GM23338 (cell line): ENCODE results near the gene SCNN1A. TPM values are rescaled to one million over a fixed set of nuclear protein-coding genes. Genes with fewer than 3 reads are reported as not detected.

Experiments
- ATAC-seq: fragments of 200-7000 bp; cut with Tn5 transposase; 3 replicates; pipeline ENCODE4 v1.9.1; 2020
- DNase-seq: peaks from one replicate; pipeline ENCODE4 v3.0.0-alpha.2; 2015; ENCODE audit warnings: low spot score
- H2AFZ ChIP-seq: fragments of 200-600 bp; sonication (generic); 2 replicates; pipeline ENCODE4 v1.8.0; 2016; ENCODE audit warnings: antibody characterized with exemption, mild to moderate bottlenecking, moderate library complexity
- H3F3A ChIP-seq: fragments of 200-600 bp; sonication (generic); replicated peaks from 2 replicates; pipeline ENCODE4 v1.8.0; 2017; ENCODE audit warnings: antibody characterized with exemption, mixed run types, low read depth
- H3K27ac ChIP-seq: fragments of 200-600 bp; sonication (generic); 2 replicates; pipeline ENCODE4 v1.6.1; 2016; ENCODE audit warnings: low read depth
- H3K27me3 ChIP-seq: fragments of 200-600 bp; sonication (generic); 2 replicates; pipeline ENCODE4 v1.8.0; 2016; ENCODE audit warnings: mild to moderate bottlenecking, mixed run types, moderate library complexity; ENCODE audit not compliant: insufficient read depth
- H3K36me3 ChIP-seq: fragments of 200-600 bp; sonication (generic); 2 replicates; pipeline ENCODE4 v1.8.0; 2016; ENCODE audit warnings: mild to moderate bottlenecking; ENCODE audit not compliant: insufficient read depth
- H3K4me1 ChIP-seq: fragments of 200-600 bp; sonication (generic); 2 replicates; pipeline ENCODE4 v1.8.0; 2016; ENCODE audit warnings: mild to moderate bottlenecking, moderate library complexity; ENCODE audit not compliant: insufficient read depth
- H3K4me2 ChIP-seq: fragments of 200-600 bp; sonication (generic); 2 replicates; pipeline ENCODE4 v1.7.1; 2017; ENCODE audit warnings: mixed run types
- H3K4me3 ChIP-seq: fragments of 200-600 bp; sonication (generic); 2 replicates; pipeline ENCODE4 v1.6.1; 2016; ENCODE audit warnings: mixed run types
- H3K79me2 ChIP-seq: fragments of 200-600 bp; sonication (generic); replicated peaks from 2 replicates; pipeline ENCODE4 v1.8.0; 2017; ENCODE audit warnings: mild to moderate bottlenecking; ENCODE audit not compliant: insufficient read depth
- H3K9me2 ChIP-seq: fragments of 200-600 bp; sonication (generic); 2 replicates; pipeline ENCODE4 v1.8.0; 2017; ENCODE audit not compliant: insufficient read depth
- H4K20me1 ChIP-seq: fragments of 200-600 bp; sonication (generic); replicated peaks from 2 replicates; pipeline ENCODE4 v1.8.0; 2017; ENCODE audit warnings: mild to moderate bottlenecking; ENCODE audit not compliant: insufficient read depth
- H3K27ac Mint-ChIP-seq: 2 replicates; pipeline ENCODE4 v1.8.0; 2020; ENCODE audit warnings: inconsistent platforms, mild to moderate bottlenecking, moderate library complexity, mixed read lengths
- H3K27me3 Mint-ChIP-seq: 3 replicates; pipeline ENCODE4 v1.8.0; 2022; ENCODE audit warnings: low read depth, mild to moderate bottlenecking, moderate library complexity, mixed read lengths, inconsistent platforms; ENCODE audit not compliant: insufficient read depth, poor library complexity
- H3K36me3 Mint-ChIP-seq: 3 replicates; pipeline ENCODE4 v1.8.0; 2021; ENCODE audit warnings: low read depth, mild to moderate bottlenecking, inconsistent platforms, moderate library complexity, mixed read lengths
- H3K4me1 Mint-ChIP-seq: 3 replicates; pipeline ENCODE4 v1.8.0; 2020; ENCODE audit warnings: mild to moderate bottlenecking, inconsistent platforms, mixed read lengths
- H3K4me3 Mint-ChIP-seq: 3 replicates; pipeline ENCODE4 v1.8.0; 2021; ENCODE audit warnings: moderate library complexity, mild to moderate bottlenecking, inconsistent platforms, mixed read lengths
- H3K9me3 Mint-ChIP-seq: 3 replicates; pipeline ENCODE4 v1.8.0; 2020; ENCODE audit warnings: moderate library complexity, mild to moderate bottlenecking, inconsistent platforms, mixed read lengths
- CREB1 ChIP-seq: fragments of 250-450 bp; sonication (Bioruptor Pico); IDR thresholded peaks from 2 replicates; pipeline ENCODE4 v1.5.0; 2020; ENCODE audit warnings: low read depth, mild to moderate bottlenecking, moderate library complexity
- EZH2 ChIP-seq: fragments of 200-600 bp; sonication (generic); IDR thresholded peaks from one replicate; pipeline ENCODE4 v1.8.0; 2017; ENCODE audit warnings: antibody characterized with exemption, mild to moderate bottlenecking, low read depth; ENCODE audit not compliant: unreplicated experiment
- EZH2phosphoT487 ChIP-seq: fragments of 200-600 bp; sonication (generic); IDR thresholded peaks from one replicate; pipeline ENCODE4 v1.8.1; 2018; ENCODE audit warnings: antibody characterized with exemption; ENCODE audit not compliant: unreplicated experiment
- JUNB ChIP-seq: IDR thresholded peaks from one replicate; pipeline ENCODE4 v1.6.1; 2016; ENCODE audit warnings: antibody characterized with exemption; ENCODE audit not compliant: unreplicated experiment
- NANOG ChIP-seq: IDR thresholded peaks from 2 replicates; pipeline ENCODE4 v1.6.1; 2016; ENCODE audit warnings: antibody characterized with exemption, borderline replicate concordance
- POLR2AphosphoS5 ChIP-seq: IDR thresholded peaks from 2 replicates; pipeline ENCODE4 v1.6.1; 2016; ENCODE audit warnings: antibody characterized with exemption, low read depth
- REST ChIP-seq: IDR thresholded peaks from one replicate; pipeline ENCODE4 v1.6.1; 2018; ENCODE audit warnings: antibody characterized with exemption; ENCODE audit not compliant: unreplicated experiment
- ZNF114 ChIP-seq: fragments of 250-450 bp; sonication (Bioruptor Pico); IDR thresholded peaks from 2 replicates; pipeline ENCODE4 v1.5.0; 2020; ENCODE audit warnings: mild to moderate bottlenecking, moderate library complexity
- ZNF331 ChIP-seq: fragments of 250-450 bp; sonication (Bioruptor Pico); IDR thresholded peaks from 2 replicates; pipeline ENCODE4 v1.5.0; 2020; ENCODE audit warnings: low read depth, mild to moderate bottlenecking, moderate library complexity
- ZNF462 ChIP-seq: fragments of 250-450 bp; sonication (Bioruptor Pico); IDR thresholded peaks from 2 replicates; pipeline ENCODE4 v1.5.0; 2020; ENCODE audit warnings: mild to moderate bottlenecking, moderate library complexity
- polyA plus RNA-seq: library from polyadenylated mRNA; unstranded; fragments of >200 nt; fragmentation: Nextera tagmentation; extraction: Ambion mirVana; gene quantifications from 2 replicates; pipeline ENCODE4 v1.2.1, GENCODE V29; 2016
- total RNA-seq: library from RNA; depleted of rRNA; stranded (reverse); fragments of >200 nt; shearing (Covaris generic); gene quantifications from 2 replicates; pipeline ENCODE4 v1.2.3, GENCODE V29; 2014
- TF ChIP-seq, protein P1 (sequence below), 2 experiments: fragments of 200-600 bp in 1 of 2; sonication (generic) in 1 of 2; conservative IDR thresholded peaks; 2 replicates each; pipeline versions ENCODE4 v1.5.1 to v1.6.1; 2016 to 2017; ENCODE audit warnings: antibody characterized with exemption in 2 of 2, low read depth in 2 of 2, mild to moderate bottlenecking in 2 of 2, moderate library complexity in 1 of 2

The SCNN1A gene
- total and polyA plus RNA-seq, 2 experiments from 2014 or later, result 37.1 to 125 TPM

DNA sequence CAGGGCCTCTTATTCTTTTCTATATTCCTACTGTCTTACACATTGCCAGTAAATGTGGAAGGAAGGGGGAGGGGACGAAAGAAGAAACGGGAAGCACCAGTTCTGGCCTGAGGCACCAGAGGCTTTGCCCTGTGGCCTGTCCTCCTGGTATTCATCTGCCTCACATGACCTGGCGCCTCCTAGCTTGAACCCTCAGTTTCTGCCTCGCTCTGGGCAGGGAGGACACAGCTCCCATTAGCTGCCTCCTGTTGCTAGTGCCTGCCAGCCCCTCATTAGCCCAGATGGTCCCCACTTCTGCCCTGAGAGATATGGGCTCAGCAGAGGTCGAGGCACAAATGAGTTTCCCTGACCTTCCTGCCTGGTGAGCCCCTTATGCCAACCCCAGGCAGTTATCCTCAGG, 67.8 kb downstream of the SCNN1A start:
- peaks cover 16% of the 10 kb centered on the region for H3K4me1 ChIP-seq
- H3K27me3 ChIP-seq, result peaks cover 14% of the 10 kb centered on the region
- Mint-ChIP-seq H3K36me3 (no peaks in the 10 kb centered on the region), H3K9me3 (no peaks in the 10 kb centered on the region), H3K4me1 (peaks cover 20% of the 10 kb centered on the region), H3K27ac (no peak overlapping the region), H3K27me3 (peaks cover 14% of the 10 kb centered on the region), H3K4me3 (no peak overlapping the region)
- no peak overlapping the region for H3K27ac ChIP-seq
- ATAC-seq (no peak), DNase-seq (no peak)
- H4K20me1 ChIP-seq, result no peaks in the 10 kb centered on the region
- TF ChIP-seq EZH2phosphoT487 (no peak), JUNB (no peak), ZNF114 (CRISPR knock-in tag) (no peak), ZNF462 (no peak), ZNF331 (CRISPR knock-in tag) (no peak), CREB1 (CRISPR knock-in tag) (no peak), EZH2 (no peak), REST (no peak), NANOG (no peak), POLR2AphosphoS5 (no peak)
- TF ChIP-seq, protein P1, sequence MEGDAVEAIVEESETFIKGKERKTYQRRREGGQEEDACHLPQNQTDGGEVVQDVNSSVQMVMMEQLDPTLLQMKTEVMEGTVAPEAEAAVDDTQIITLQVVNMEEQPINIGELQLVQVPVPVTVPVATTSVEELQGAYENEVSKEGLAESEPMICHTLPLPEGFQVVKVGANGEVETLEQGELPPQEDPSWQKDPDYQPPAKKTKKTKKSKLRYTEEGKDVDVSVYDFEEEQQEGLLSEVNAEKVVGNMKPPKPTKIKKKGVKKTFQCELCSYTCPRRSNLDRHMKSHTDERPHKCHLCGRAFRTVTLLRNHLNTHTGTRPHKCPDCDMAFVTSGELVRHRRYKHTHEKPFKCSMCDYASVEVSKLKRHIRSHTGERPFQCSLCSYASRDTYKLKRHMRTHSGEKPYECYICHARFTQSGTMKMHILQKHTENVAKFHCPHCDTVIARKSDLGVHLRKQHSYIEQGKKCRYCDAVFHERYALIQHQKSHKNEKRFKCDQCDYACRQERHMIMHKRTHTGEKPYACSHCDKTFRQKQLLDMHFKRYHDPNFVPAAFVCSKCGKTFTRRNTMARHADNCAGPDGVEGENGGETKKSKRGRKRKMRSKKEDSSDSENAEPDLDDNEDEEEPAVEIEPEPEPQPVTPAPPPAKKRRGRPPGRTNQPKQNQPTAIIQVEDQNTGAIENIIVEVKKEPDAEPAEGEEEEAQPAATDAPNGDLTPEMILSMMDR (conservative IDR thresholded peaks at IDR 0.05; ENCODE audit: low read depth in 2 of 2), result no peak
- no peak overlapping the region for H3K4me3 ChIP-seq
- no peaks in the 10 kb centered on the region for H3K79me2 ChIP-seq
- no peak overlapping the region for H3K4me2 ChIP-seq
- no peak overlapping the region for H2AFZ ChIP-seq
- H3K36me3 ChIP-seq, result no peaks in the 10 kb centered on the region
- no peaks in the 10 kb centered on the region for H3K9me2 ChIP-seq
- H3F3A ChIP-seq, result 0 out of 2 replicates have a peak, but pooled peaks cover 2% of the 10 kb centered on the region
